ENCODE measurements around the gene PCDHB1. TPM values are rescaled to one million over a fixed set of nuclear protein-coding genes. Genes with fewer than 3 reads are reported as not detected.
"Not testable (repeated sequence)": the region's sequence is repeated elsewhere in the genome, so short reads cannot be mapped to it uniquely, and the experiment has no call there.

PCDHB1 gene
- total and polyA plus RNA-seq, 2 experiments from 2014 or later: not detected

GRCh38 chr5:141094481-141095262, 43.5 kb downstream of the PCDHB1 start, which contains the start of gene PCDHB2:
Gene PCDHB2, plus strand, starts transcription at chr5:141094615. Its CDS starts 176 bp downstream, at chr5:141094791.
- Histone ChIP-seq H3K27me3 (replicated peaks; ENCODE audit: insufficient read depth) (peaks cover 11% of the 10 kb centered on the region; the same call in 1 of the 2 replicates), H2AFZ (peak within 1 kb of the TSS; percentile 79), H4K20me1 (ENCODE audit: insufficient read depth) (no peaks in the 10 kb centered on the region), H3K9me2 (ENCODE audit: insufficient read depth) (no peaks in the 10 kb centered on the region), H3K9ac (peak within 1 kb of the TSS; percentile 74), H3K36me3 (ENCODE audit: low read depth) (no peaks in the 10 kb centered on the region), H3K4me3 (peak within 1 kb of the TSS; percentile 72), H3K9me3 (ENCODE audit: low read depth) (no peaks in the 10 kb centered on the region), H3K4me2 (ENCODE audit: unreplicated experiment) (peak within 1 kb of the TSS; percentile 61), H3F3A (ENCODE audit: insufficient read depth) (no peaks in the 10 kb centered on the region), H3K79me2 (ENCODE audit: insufficient read depth) (no peaks in the 10 kb centered on the region), H3K27ac (peak within 1 kb of the TSS; percentile 34; the same call in 1 of the 2 replicates), H3K4me1 (ENCODE audit: insufficient read depth) (no peaks in the 10 kb centered on the region)
- in situ Hi-C loops (cut with MboI): no loop called here
- no peak for TF ChIP-seq EZH2phosphoT487 (IDR thresholded peaks at IDR 0.05; ENCODE audit: insufficient read depth, low read depth)
- TF ChIP-seq EZH2 (IDR thresholded peaks at IDR 0.05; ENCODE audit: insufficient read depth, poor library complexity, severe bottlenecking): no peak
- WGBS, 2 experiments (ENCODE audit: low coverage in 1 of 2, low lambda C conversion rate in 2 of 2, missing lambda C conversion rate in 2 of 2): 9 to 12% methylated on average over 29 of the region's 29 CpGs
- DNase-seq: peak; percentile 80

- peak overlapping the region; percentile 74 for H3K9ac ChIP-seq
- no peaks in the 10 kb centered on the region for H3K9me3 ChIP-seq (ENCODE audit: low read depth)
- H4K20me1 ChIP-seq (ENCODE audit: insufficient read depth): no peaks in the 10 kb centered on the region
- peaks cover 11% of the 10 kb centered on the region; the same call in 1 of the 2 replicates for H3K27me3 ChIP-seq (replicated peaks; ENCODE audit: insufficient read depth)
- peak; percentile 7 for DNase-seq
- no peaks in the 10 kb centered on the region for H3F3A ChIP-seq (ENCODE audit: insufficient read depth)
- no peaks in the 10 kb centered on the region for H3K4me1 ChIP-seq (ENCODE audit: insufficient read depth)
- H3K36me3 ChIP-seq (ENCODE audit: low read depth): no peaks in the 10 kb centered on the region
- H3K4me2 ChIP-seq (ENCODE audit: unreplicated experiment): peak overlapping the region; percentile 61
- no peaks in the 10 kb centered on the region for H3K9me2 ChIP-seq (ENCODE audit: insufficient read depth)
- TF ChIP-seq EZH2phosphoT487 (IDR thresholded peaks at IDR 0.05; ENCODE audit: insufficient read depth, low read depth): no peak
- no peak for TF ChIP-seq EZH2 (IDR thresholded peaks at IDR 0.05; ENCODE audit: insufficient read depth, poor library complexity, severe bottlenecking)
- H3K4me3 ChIP-seq: peak overlapping the region; percentile 72
- H2AFZ ChIP-seq: peak overlapping the region; percentile 79
- in situ Hi-C loops (cut with MboI): no loop called here
- H3K79me2 ChIP-seq (ENCODE audit: insufficient read depth): no peaks in the 10 kb centered on the region
- no peak overlapping the region for H3K27ac ChIP-seq
- WGBS, 2 experiments (ENCODE audit: low coverage in 1 of 2, low lambda C conversion rate in 2 of 2, missing lambda C conversion rate in 2 of 2): 28 to 30% methylated on average over 12 of the region's 12 CpGs
Measured at GRCh38 chr5:141095263-141095641, 44.1 kb downstream of the PCDHB1 start.

- in situ Hi-C loops (cut with MboI): not testable (repeated sequence)
Measured at GRCh38 chr5:141096181-141096580, 45.0 kb downstream of the PCDHB1 start.

GRCh38 chr5:141096586-141096985, 45.4 kb downstream of the PCDHB1 start:
- DNase-seq; H3K9ac ChIP-seq; H3K4me3 ChIP-seq; H3K9me2 ChIP-seq (ENCODE audit: insufficient read depth); H3K9me3 ChIP-seq (ENCODE audit: low read depth); H3K36me3 ChIP-seq (ENCODE audit: low read depth); H3F3A ChIP-seq (ENCODE audit: insufficient read depth); H3K27me3 ChIP-seq (replicated peaks; ENCODE audit: insufficient read depth); H3K79me2 ChIP-seq (ENCODE audit: insufficient read depth); H4K20me1 ChIP-seq (ENCODE audit: insufficient read depth); H3K27ac ChIP-seq; H2AFZ ChIP-seq; H3K4me1 ChIP-seq (ENCODE audit: insufficient read depth); H3K4me2 ChIP-seq (ENCODE audit: unreplicated experiment); in situ Hi-C loops (cut with MboI): not testable (repeated sequence)
- 48 to 53% methylated on average over 20 to 24 of the region's 38 CpGs for whole genome bisulfite sequencing, 2 experiments (ENCODE audit: low coverage in 1 of 2, low lambda C conversion rate in 2 of 2, missing lambda C conversion rate in 2 of 2)

More at GRCh38 chr5:141096181-141096580, 45.0 kb downstream of the PCDHB1 start:
- not testable (repeated sequence) for H3F3A ChIP-seq (ENCODE audit: insufficient read depth); DNase-seq; H3K4me3 ChIP-seq; H3K36me3 ChIP-seq (ENCODE audit: low read depth); H3K9me2 ChIP-seq (ENCODE audit: insufficient read depth); H3K79me2 ChIP-seq (ENCODE audit: insufficient read depth); H3K4me1 ChIP-seq (ENCODE audit: insufficient read depth); H4K20me1 ChIP-seq (ENCODE audit: insufficient read depth); H2AFZ ChIP-seq; H3K4me2 ChIP-seq (ENCODE audit: unreplicated experiment); H3K27ac ChIP-seq; H3K9me3 ChIP-seq (ENCODE audit: low read depth); H3K9ac ChIP-seq
- peaks cover 11% of the 10 kb centered on the region; the same call in 1 of the 2 replicates for H3K27me3 ChIP-seq (replicated peaks; ENCODE audit: insufficient read depth)
- 33 to 59% methylated on average over 3 to 20 of the region's 46 CpGs for WGBS, 2 experiments (ENCODE audit: low coverage in 1 of 2, low lambda C conversion rate in 2 of 2, missing lambda C conversion rate in 2 of 2)

Data from GM23248 (cell line).